Activated naive CD4-positive, alpha-beta T cell (primary cell): ENCODE data around the gene AIMP2.
"Not testable (repeated sequence)": the region's sequence is repeated elsewhere in the genome, so short reads cannot be mapped to it uniquely, and the experiment has no call there.

ENCODE experiments used
- DNase-seq, 4 experiments: peaks; one replicate each; lab custom pipeline; 2025; lab: John Stamatoyannopoulos, UW

The AIMP2 gene

GRCh38 chr7:6026011-6026819 is 17.1 kb downstream of the AIMP2 start:
- DNase-seq, result peak in 2 of 4 experiments; percentile 56 to 67

- no peak for DNase-seq
Measured at GRCh38 chr7:6026820-6027311, 17.8 kb downstream of the AIMP2 start.

- no peak for DNase-seq
Measured at GRCh38 chr7:6027806-6028365, 18.8 kb downstream of the AIMP2 start.

DNA sequence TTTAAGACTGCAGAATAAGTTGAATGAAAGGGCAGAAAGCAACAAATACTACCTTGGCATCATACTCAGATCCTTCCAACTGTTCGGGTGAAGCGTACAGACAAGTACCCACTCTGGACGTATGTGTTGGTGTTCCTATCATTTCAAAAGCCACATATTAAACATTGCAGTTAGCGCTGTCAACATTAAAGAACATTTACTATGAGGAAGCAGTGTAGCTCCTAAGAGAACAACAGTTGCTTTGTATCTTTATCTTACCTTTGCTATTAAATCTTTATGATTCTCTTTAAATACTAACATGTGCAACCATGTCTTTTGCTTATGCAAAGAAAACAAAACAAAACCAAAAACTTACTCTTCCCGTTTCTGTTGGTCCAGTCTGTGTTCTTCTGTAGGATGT is 19.5 kb downstream of the AIMP2 start:
- DNase-seq, result no peak

DNA sequence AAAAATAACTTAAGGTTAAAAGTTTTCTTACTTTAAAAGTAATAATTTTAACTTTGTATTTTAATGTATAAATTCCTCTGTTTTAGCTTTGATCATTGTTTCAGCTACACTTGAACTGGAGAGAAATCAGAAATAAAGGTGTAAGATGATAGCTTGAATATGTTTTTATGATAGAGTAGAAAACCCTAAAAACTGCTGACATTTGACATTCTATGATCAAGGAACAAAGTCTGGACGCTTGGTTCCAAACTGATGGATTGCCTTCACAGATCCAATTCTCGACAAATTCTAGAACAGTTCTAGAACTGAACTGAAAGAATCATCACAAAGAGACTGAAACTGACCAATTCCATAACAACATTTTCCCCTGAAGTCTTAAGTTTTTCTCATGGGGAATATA is 21.9 kb downstream of the AIMP2 start, which contains the start of gene ANKRD61:
TSS of gene ANKRD61 (plus strand) at position 389 of the 400 bp plus-strand sequence. CDS start at position 389, 0 bp downstream.
- no peak for DNase-seq

GRCh38 chr7:6031567-6031966 is 22.5 kb downstream of the AIMP2 start:
- DNase-seq, result no peak

DNA sequence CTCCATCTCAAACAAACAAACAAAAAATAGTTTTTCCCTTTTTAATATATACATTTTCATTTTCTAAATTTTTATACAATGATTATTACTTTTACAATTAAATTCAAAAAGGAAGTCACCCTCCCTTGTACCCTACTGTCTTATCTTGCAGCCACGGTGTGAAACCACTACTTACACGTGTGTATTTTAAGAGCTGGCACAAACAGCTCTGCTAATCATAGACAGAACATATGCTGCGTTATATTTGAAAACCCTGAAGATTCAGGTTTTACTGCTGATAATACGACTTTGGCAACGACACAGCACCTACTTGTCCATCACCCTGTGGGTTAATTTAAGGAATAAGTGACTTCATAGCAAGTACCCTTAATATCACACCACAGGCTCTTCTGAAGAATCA is 23.1 kb downstream of the AIMP2 start:
- no peak for DNase-seq

DNA sequence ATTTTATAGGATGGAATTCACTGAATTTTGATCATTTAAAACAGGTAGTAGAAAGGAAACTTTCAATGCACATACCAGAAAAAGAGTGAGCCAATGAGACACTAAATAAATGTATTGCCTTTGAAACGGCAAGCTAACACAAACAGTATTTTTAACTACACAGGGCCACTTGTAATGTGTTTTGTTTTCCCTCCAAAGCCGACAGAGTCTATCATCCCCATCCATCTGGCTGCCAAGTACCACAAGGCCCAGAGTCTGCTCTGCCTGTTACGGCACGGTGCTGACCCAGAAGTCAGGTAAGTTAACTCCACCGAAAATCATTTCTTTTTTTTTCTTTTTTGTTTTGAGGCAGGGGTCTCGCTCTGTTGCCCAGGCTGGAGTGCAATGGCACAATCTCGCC is 23.6 kb downstream of the AIMP2 start:
- no peak for DNase-seq

- no peak for DNase-seq
Measured at GRCh38 chr7:6035165-6035564, 26.1 kb downstream of the AIMP2 start.

DNA sequence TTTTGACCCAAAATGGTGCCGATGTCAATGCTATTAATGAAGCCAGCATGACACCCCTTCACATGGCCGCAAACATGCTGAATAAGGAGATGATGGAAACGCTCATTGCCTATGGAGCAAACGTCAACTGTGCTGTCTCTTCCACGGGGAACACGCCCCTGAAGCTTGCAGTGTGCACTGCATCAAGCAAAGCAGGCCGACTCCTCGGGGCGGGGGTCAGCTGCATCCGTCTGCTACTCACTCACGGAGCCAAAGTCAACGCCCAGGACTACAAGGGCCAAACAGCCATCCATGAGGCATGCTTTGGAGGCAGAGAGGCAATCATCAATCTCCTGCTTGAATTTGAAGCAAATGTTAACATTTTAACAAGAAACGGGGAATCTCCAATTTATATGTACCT is 26.6 kb downstream of the AIMP2 start:
- DNase-seq, result no peak

- DNase-seq, result no peak
Measured at GRCh38 chr7:6049780-6050179, 40.7 kb downstream of the AIMP2 start.

- not testable (repeated sequence) for DNase-seq
Measured at GRCh38 chr7:6051185-6051584, 42.1 kb downstream of the AIMP2 start.

DNA sequence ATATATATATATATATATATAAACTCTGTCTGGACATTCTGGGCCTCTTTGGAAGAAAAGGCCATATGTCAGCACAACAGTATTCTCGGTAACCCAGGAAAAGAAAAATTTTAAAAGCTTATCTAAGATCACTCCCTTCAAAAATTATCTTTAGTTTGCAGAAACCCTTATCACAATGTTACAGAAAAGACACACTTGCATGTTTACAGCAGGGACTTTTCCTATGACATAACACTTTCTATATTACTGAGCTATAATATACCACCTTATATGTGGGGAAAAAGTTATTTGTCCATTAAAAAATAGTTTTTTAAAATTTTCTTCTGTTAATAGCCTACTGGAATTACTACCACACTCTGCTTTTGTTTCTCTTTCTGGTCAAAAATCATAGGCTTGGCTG is 47.5 kb downstream of the AIMP2 start:
- DNase-seq, result no peak

GRCh38 chr7:6057316-6058129 is 48.5 kb downstream of the AIMP2 start:
- DNase-seq, result no peak

GRCh38 chr7:6059941-6060340 is 50.9 kb downstream of the AIMP2 start:
- not testable (repeated sequence) for DNase-seq

DNA sequence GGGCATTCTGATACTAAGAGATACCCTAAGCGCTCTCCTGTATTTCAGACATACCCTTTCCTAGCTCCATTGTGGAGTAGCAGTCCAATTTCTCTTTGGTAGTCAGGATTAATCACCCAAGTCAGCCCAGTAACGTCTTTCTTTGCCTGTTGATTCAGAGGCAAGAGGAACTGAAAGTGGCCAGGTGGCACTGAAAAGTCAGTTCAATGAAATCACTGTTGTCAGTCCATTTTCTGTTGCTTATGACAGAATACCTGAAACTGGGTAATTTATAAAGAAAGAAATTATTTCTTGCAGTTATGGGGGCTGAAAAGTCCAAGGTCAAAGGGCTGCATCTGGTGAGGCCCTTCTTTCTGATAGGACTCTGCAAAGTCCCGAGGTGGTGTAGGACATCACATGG is 62.3 kb downstream of the AIMP2 start:
- no peak for DNase-seq
